Heart left ventricle (tissue), 13 donors: Measurements from ENCODE around the gene TRMT44.

ENCODE experiments used
- CTCF ChIP-seq, 12 donors: fragments of 200-600 bp; sonication (generic) in 4 of 12; IDR thresholded peaks; one replicate each; pipeline versions ENCODE4 v1.5.0 to v1.8.0; 2018 to 2022; ENCODE audit warnings: antibody characterized with exemption in 12 of 12, mild to moderate bottlenecking in 5 of 12
- POLR2A ChIP-seq, 2 donors: fragments of 450-650 bp; IDR thresholded peaks; one replicate each; pipeline ENCODE4 v1.6.1; 2017; ENCODE audit warnings: antibody characterized with exemption in 2 of 2, mild to moderate bottlenecking in 2 of 2, moderate library complexity in 2 of 2
- donor health status: ischemic (EF 13 %, LVEDD 7.1; RV severe dilation, severe dysfunction).
- donor health status: DM: no; HTN: yes; CAD: no.
- donor health status: DM: no; HTN: no; CAD: no.
- donor health status: ischemic (EF 25% LVEDD 6.9; RV normal size, moderate dysfunction).
- donor health status: ischemic (EF 25% LVEDD 5.7; RV mildly dilated, moderate dysfunction).
- donor health status: ischemic (EF 35%, LVEDD 5.7; RV mildly dilated, moderate dysfunction).
- donor health status: nonischemic (EF 11% LVEDD 7.7; RV severe dilation, severe dysfunction).
- donor health status: DM: yes; HTN: yes; CAD: no.
- donor health status: PGD.
- donor health status: ischemic (EF 29% LVEDD 5.4; RV normal size, mild dysfunction).
- donor health status: nonischemic (EF 23%, LVEDD 6.1; RV moderate dilation, normal function).

GRCh38 chr4:8453957-8454356 is 13.4 kb downstream of the TRMT44 start:
- TF ChIP-seq CTCF (IDR thresholded peaks at IDR 0.05) (no peak), POLR2A (IDR thresholded peaks at IDR 0.05) (no peak)
